Measurements from ENCODE around the gene STX8.

The STX8 gene

DNA sequence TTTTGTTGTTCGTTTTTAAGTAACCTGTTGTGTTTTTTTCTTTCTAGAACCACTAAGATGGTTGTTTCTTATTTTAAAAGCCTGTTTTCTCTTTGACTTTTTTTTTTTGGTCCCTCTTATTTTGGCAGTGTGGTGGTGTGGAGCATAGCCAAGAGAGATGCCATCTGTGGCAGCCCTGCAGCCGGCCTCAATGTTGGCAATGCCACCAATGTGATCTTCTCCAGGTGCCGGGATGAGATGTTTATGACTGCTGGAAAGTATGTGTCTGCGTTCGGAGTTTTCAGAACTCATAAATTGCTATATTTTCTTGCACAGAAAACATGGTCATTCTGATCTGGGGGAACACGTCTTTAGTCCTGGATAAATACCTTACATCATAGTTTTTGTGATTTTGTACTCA, 18.4 kb upstream of the STX8 start:
- Histone ChIP-seq H3K4me3 (ENCODE audit: low read depth, low read length) (no peak overlapping the region), H3K27ac (ENCODE audit: extremely low read depth, low read depth, low read length) (no peak overlapping the region), H3K9me3 (ENCODE audit: control insufficient read depth, insufficient read depth, low read depth, low read length) (no peaks in the 10 kb centered on the region), H3K4me1 (ENCODE audit: control insufficient read depth, insufficient read depth, low read length) (no peaks in the 10 kb centered on the region), H3K36me3 (ENCODE audit: control insufficient read depth in 2 of 2, insufficient read depth in 1 of 2, low read length in 2 of 2) (no peaks in the 10 kb centered on the region)
- CTCF ChIA-PET, result no interaction called here
- POLR2A ChIA-PET, result interaction anchor here (0.6 kb wide), 1 partner anchor 620 kb away, joined by 4 read pairs; no protein-coding TSS in a partner anchor
- TF ChIP-seq, protein P1, sequence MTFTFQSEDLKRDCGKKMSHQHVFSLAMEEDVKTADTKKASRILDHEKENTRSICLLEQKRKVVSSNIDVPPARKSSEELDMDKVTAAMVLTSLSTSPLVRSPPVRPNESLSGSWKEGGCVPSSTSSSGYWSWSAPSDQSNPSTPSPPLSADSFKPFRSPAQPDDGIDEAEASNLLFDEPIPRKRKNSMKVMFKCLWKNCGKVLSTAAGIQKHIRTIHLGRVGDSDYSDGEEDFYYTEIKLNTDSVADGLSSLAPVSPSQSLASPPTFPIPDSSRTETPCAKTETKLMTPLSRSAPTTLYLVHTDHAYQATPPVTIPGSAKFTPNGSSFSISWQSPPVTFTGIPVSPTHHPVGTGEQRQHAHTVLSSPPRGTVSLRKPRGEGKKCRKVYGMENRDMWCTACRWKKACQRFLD (tag by site-specific recombination; IDR thresholded peaks at IDR 0.05), result no peak
- TF ChIP-seq ZNF658 (tag by site-specific recombination; IDR thresholded peaks at IDR 0.05), result no peak
- TF ChIP-seq ZNF248 (tag by site-specific recombination; IDR thresholded peaks at IDR 0.05), result no peak
- TF ChIP-seq, protein P2, sequence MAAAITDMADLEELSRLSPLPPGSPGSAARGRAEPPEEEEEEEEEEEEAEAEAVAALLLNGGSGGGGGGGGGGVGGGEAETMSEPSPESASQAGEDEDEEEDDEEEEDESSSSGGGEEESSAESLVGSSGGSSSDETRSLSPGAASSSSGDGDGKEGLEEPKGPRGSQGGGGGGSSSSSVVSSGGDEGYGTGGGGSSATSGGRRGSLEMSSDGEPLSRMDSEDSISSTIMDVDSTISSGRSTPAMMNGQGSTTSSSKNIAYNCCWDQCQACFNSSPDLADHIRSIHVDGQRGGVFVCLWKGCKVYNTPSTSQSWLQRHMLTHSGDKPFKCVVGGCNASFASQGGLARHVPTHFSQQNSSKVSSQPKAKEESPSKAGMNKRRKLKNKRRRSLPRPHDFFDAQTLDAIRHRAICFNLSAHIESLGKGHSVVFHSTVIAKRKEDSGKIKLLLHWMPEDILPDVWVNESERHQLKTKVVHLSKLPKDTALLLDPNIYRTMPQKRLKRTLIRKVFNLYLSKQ (tag by site-specific recombination; IDR thresholded peaks at IDR 0.05; ENCODE audit: borderline replicate concordance), result no peak
- TF ChIP-seq, protein P3, sequence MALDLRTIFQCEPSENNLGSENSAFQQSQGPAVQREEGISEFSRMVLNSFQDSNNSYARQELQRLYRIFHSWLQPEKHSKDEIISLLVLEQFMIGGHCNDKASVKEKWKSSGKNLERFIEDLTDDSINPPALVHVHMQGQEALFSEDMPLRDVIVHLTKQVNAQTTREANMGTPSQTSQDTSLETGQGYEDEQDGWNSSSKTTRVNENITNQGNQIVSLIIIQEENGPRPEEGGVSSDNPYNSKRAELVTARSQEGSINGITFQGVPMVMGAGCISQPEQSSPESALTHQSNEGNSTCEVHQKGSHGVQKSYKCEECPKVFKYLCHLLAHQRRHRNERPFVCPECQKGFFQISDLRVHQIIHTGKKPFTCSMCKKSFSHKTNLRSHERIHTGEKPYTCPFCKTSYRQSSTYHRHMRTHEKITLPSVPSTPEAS (tag by site-specific recombination; IDR thresholded peaks at IDR 0.05), result no peak

DNA sequence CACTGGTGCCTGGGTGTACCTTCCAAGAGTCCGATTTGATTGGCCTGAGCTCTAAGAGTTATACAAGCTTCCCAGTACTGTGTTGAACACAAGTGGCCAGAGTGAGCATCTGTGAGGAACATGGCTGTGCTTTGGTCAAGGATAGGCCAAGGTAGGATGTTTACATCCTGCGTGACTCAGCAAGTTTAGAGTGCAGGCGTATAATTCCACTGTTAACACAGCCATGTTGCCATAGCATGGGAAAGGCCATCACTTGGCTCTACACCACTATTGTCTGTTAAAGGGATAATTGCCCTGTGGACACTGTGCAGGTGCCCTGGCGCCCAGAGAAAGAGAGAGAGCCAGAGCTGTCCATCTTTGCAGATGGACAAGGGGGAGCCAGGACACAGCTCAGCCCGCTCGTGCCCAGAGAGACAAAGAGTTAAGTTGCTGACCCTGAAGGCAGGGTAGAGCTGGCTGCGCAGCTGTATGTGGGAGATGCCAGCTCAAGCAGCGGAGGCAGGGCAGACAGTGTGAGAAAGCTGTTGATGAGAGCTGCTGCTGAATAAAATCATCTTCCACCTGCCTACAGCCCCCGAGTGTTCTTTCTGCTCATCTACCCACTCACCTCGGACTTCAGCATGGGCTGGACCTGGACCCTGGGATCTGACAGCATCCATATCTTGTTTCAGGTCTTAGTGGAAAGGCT, 12.5 kb upstream of the STX8 start:
- no peak for TF ChIP-seq ZNF626 (tag by site-specific recombination; IDR thresholded peaks at IDR 0.05)
- peak; percentile 67 for TF ChIP-seq SETDB1 (IDR thresholded peaks at IDR 0.05; ENCODE audit: insufficient read length, low read length)
- peak; percentile 84; the same call in 1 of the 2 replicates for TF ChIP-seq TRIM28 (IDR thresholded peaks at IDR 0.05; ENCODE audit: borderline replicate concordance, low read length)
- no peaks in the 10 kb centered on the region for H3K4me1 ChIP-seq (ENCODE audit: control insufficient read depth, insufficient read depth, low read length)
- no peaks in the 10 kb centered on the region for H3K36me3 ChIP-seq (ENCODE audit: control insufficient read depth in 2 of 2, insufficient read depth in 1 of 2, low read length in 2 of 2)
- no peak overlapping the region for H3K4me3 ChIP-seq (ENCODE audit: low read depth, low read length)
- no peaks in the 10 kb centered on the region for H3K9me3 ChIP-seq (ENCODE audit: control insufficient read depth, insufficient read depth, low read depth, low read length)
- POLR2A ChIA-PET, result no interaction called here
- CTCF ChIA-PET, result interaction anchor here (4.1 kb wide), 1 partner anchor 10 kb away, joined by 26 read pairs; the partner anchor contains the start of gene CFAP52
- no peak overlapping the region for H3K27ac ChIP-seq (ENCODE audit: extremely low read depth, low read depth, low read length)

DNA sequence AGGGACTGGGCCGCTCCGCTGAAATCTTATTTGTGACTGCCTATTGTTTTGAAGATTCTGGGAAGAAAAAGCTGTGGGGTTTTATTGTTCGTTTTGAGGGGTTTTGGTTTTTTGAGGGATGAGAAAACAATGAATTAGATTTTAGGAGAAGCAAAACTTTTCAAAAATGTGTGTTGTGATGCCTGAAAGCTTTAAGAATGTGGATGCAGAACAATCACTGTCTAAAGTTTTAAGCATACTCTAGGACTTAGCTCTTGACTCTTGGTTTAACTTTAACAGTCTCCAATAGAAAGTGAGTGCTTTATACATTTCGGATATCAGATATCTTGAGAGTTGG, 1.7 kb upstream of the STX8 start:
- TF ChIP-seq, protein P4, sequence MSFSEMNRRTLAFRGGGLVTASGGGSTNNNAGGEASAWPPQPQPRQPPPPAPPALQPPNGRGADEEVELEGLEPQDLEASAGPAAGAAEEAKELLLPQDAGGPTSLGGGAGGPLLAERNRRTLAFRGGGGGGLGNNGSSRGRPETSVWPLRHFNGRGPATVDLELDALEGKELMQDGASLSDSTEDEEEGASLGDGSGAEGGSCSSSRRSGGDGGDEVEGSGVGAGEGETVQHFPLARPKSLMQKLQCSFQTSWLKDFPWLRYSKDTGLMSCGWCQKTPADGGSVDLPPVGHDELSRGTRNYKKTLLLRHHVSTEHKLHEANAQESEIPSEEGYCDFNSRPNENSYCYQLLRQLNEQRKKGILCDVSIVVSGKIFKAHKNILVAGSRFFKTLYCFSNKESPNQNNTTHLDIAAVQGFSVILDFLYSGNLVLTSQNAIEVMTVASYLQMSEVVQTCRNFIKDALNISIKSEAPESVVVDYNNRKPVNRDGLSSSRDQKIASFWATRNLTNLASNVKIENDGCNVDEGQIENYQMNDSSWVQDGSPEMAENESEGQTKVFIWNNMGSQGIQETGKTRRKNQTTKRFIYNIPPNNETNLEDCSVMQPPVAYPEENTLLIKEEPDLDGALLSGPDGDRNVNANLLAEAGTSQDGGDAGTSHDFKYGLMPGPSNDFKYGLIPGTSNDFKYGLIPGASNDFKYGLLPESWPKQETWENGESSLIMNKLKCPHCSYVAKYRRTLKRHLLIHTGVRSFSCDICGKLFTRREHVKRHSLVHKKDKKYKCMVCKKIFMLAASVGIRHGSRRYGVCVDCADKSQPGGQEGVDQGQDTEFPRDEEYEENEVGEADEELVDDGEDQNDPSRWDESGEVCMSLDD (tag by site-specific recombination; IDR thresholded peaks at IDR 0.05), result no peak
- TF ChIP-seq ZNF169 (tag by site-specific recombination; IDR thresholded peaks at IDR 0.05) (no peak), ZNF658 (tag by site-specific recombination; IDR thresholded peaks at IDR 0.05) (no peak), ZXDB (tag by site-specific recombination; IDR thresholded peaks at IDR 0.05) (no peak), ZNF311 (tag by site-specific recombination; IDR thresholded peaks at IDR 0.05; ENCODE audit: borderline replicate concordance) (no peak)
- TF ChIP-seq, protein P5, sequence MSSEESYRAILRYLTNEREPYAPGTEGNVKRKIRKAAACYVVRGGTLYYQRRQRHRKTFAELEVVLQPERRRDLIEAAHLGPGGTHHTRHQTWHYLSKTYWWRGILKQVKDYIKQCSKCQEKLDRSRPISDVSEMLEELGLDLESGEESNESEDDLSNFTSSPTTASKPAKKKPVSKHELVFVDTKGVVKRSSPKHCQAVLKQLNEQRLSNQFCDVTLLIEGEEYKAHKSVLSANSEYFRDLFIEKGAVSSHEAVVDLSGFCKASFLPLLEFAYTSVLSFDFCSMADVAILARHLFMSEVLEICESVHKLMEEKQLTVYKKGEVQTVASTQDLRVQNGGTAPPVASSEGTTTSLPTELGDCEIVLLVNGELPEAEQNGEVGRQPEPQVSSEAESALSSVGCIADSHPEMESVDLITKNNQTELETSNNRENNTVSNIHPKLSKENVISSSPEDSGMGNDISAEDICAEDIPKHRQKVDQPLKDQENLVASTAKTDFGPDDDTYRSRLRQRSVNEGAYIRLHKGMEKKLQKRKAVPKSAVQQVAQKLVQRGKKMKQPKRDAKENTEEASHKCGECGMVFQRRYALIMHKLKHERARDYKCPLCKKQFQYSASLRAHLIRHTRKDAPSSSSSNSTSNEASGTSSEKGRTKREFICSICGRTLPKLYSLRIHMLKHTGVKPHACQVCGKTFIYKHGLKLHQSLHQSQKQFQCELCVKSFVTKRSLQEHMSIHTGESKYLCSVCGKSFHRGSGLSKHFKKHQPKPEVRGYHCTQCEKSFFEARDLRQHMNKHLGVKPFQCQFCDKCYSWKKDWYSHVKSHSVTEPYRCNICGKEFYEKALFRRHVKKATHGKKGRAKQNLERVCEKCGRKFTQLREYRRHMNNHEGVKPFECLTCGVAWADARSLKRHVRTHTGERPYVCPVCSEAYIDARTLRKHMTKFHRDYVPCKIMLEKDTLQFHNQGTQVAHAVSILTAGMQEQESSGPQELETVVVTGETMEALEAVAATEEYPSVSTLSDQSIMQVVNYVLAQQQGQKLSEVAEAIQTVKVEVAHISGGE (tag by site-specific recombination; conservative IDR thresholded peaks at IDR 0.05; ENCODE audit: low read depth), result no peak
- TF ChIP-seq, protein P6, sequence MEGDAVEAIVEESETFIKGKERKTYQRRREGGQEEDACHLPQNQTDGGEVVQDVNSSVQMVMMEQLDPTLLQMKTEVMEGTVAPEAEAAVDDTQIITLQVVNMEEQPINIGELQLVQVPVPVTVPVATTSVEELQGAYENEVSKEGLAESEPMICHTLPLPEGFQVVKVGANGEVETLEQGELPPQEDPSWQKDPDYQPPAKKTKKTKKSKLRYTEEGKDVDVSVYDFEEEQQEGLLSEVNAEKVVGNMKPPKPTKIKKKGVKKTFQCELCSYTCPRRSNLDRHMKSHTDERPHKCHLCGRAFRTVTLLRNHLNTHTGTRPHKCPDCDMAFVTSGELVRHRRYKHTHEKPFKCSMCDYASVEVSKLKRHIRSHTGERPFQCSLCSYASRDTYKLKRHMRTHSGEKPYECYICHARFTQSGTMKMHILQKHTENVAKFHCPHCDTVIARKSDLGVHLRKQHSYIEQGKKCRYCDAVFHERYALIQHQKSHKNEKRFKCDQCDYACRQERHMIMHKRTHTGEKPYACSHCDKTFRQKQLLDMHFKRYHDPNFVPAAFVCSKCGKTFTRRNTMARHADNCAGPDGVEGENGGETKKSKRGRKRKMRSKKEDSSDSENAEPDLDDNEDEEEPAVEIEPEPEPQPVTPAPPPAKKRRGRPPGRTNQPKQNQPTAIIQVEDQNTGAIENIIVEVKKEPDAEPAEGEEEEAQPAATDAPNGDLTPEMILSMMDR (tag by site-specific recombination; IDR thresholded peaks at IDR 0.05), result no peak
- Histone ChIP-seq H3K4me3 (ENCODE audit: low read depth, low read length) (no peak overlapping the region), H3K9me3 (ENCODE audit: control insufficient read depth, insufficient read depth, low read depth, low read length) (no peaks in the 10 kb centered on the region), H3K4me1 (ENCODE audit: control insufficient read depth, insufficient read depth, low read length) (no peaks in the 10 kb centered on the region), H3K27ac (ENCODE audit: extremely low read depth, low read depth, low read length) (no peak overlapping the region), H3K36me3 (ENCODE audit: control insufficient read depth in 2 of 2, insufficient read depth in 1 of 2, low read length in 2 of 2) (no peaks in the 10 kb centered on the region)
- ChIA-PET POLR2A (interaction anchor here (0.6 to 1.2 kb wide), 3 partner anchors 60 to 290 kb away, joined by 3 to 4 read pairs (median 3); no protein-coding TSS in a partner anchor), CTCF (interaction anchor here (0.5 to 3.4 kb wide), 51 partner anchors 8 to 1040 kb away, joined by 3 to 43 read pairs (median 4); partner anchors contain the start of gene USP43)

All from HEK293 (cell line).